Breast epithelium (tissue), 4 donors: ENCODE data around the gene MTA1. TPM values are rescaled to one million over a fixed set of nuclear protein-coding genes. Genes with fewer than 3 reads are reported as not detected.

ENCODE experiments used
- DNase-seq, 2 donors: peaks; one replicate each; pipeline ENCODE4 v3.0.0-alpha.2; 2019; ENCODE audit warnings: low spot score in 2 of 2
- H3K27ac ChIP-seq, 2 donors: fragments of 200-600 bp; sonication (generic) in 1 of 2; one replicate each; pipeline ENCODE4 v1.5.1; 2016 to 2019; ENCODE audit warnings: mild to moderate bottlenecking in 1 of 2
- H3K27me3 ChIP-seq, 2 donors: fragments of 200-600 bp; sonication (generic) in 1 of 2; one replicate each; pipeline versions ENCODE4 v1.5.1 to v1.6.0; 2017 to 2019; ENCODE audit warnings: control low read depth in 1 of 2, mild to moderate bottlenecking in 1 of 2
- H3K36me3 ChIP-seq: fragments of 200-600 bp; one replicate; pipeline ENCODE4 v1.5.1; 2019
- H3K4me1 ChIP-seq, 2 donors: fragments of 200-600 bp; sonication (generic); one replicate each; pipeline ENCODE4 v1.5.1; 2016 to 2019; ENCODE audit warnings: control low read depth in 1 of 2
- H3K4me3 ChIP-seq, 3 donors: fragments of 200-600 bp; sonication (generic); 1 replicate in 2 of 3; 2 replicates in 1 of 3; pipeline ENCODE4 v1.5.1; 2016 to 2019; ENCODE audit warnings: mild to moderate bottlenecking in 3 of 3, moderate library complexity in 2 of 3
- H3K9me3 ChIP-seq, 2 donors: fragments of 200-600 bp; sonication (generic) in 1 of 2; one replicate each; pipeline ENCODE4 v1.5.1; 2016 to 2019; ENCODE audit warnings: control low read depth in 1 of 2
- POLR2A ChIP-seq: fragments of 450-650 bp; IDR thresholded peaks from one replicate; pipeline ENCODE4 v1.6.1; 2016; ENCODE audit warnings: antibody characterized with exemption, mild to moderate bottlenecking, moderate library complexity
- POLR2AphosphoS5 ChIP-seq, 3 donors: sonication (generic); formaldehyde crosslinking; IDR thresholded peaks; one replicate each; pipeline ENCODE4 v1.6.1; 2017; ENCODE audit warnings: antibody characterized with exemption in 3 of 3
- intact Hi-C: fragments of 100-400 bp; cut with DNase I; formaldehyde crosslinking; loops from one replicate; pipeline ENCODE4 v1.15.1; 2023; ENCODE audit warnings: low total_unique reads
- total RNA-seq, 3 donors: library from RNA; depleted of rRNA; stranded (reverse); fragments of >200 nt; gene quantifications; one replicate each; pipeline ENCODE4 v1.1.0, GENCODE V29; 2016
- TF ChIP-seq, protein P1 (sequence below), 3 donors: fragments of 450-650 bp; IDR thresholded peaks; one replicate each; pipeline ENCODE4 v1.5.1; 2016 to 2017; ENCODE audit warnings: antibody characterized with exemption in 3 of 3, mild to moderate bottlenecking in 3 of 3, moderate library complexity in 3 of 3

Gene MTA1
- total RNA-seq, 3 donors from 2014 or later, result 50.7 to 70.1 (median 68.8) TPM

DNA sequence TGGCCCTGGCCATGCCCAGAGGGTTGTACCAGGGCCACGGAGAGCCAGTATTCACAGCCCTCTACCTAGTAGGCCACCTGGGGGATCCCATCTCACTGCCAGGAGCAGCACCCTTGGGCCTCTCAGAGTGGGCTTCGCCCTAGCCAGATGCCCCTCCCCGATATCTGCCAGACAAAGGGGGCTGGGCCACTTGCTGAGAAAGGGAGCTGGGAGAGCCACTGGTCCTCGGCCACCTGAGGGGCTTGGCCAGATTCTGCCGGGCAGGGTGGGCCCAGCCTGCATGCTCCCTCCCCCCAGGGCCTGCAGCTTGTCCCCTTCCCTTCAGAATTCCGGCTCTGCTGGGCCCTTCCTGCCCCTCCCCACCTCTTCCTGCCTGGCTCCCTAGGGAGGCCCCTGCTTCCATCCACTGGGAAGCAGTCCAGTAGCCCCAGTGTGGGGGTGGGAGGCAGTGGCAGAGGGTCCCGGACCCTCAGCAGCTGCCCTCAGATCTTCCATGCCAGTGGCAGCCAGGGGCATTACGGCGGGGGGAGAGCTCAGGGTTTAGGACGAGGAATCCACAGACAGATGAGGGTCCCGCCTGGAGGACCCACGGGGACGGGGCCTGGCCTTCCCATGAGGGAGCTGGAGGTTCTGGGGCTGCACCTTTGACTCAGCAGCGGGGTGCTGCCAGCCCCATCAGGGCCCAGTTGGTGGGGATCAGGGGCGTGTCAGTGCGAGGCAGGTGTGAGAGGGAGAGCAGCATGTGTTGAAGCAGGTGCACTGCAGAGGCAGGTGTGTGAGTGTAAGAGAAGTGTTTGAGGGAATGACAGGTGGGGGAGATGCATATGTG lies 57.4 kb downstream of the MTA1 start:
- TF ChIP-seq, protein P1, sequence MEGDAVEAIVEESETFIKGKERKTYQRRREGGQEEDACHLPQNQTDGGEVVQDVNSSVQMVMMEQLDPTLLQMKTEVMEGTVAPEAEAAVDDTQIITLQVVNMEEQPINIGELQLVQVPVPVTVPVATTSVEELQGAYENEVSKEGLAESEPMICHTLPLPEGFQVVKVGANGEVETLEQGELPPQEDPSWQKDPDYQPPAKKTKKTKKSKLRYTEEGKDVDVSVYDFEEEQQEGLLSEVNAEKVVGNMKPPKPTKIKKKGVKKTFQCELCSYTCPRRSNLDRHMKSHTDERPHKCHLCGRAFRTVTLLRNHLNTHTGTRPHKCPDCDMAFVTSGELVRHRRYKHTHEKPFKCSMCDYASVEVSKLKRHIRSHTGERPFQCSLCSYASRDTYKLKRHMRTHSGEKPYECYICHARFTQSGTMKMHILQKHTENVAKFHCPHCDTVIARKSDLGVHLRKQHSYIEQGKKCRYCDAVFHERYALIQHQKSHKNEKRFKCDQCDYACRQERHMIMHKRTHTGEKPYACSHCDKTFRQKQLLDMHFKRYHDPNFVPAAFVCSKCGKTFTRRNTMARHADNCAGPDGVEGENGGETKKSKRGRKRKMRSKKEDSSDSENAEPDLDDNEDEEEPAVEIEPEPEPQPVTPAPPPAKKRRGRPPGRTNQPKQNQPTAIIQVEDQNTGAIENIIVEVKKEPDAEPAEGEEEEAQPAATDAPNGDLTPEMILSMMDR (IDR thresholded peaks at IDR 0.05), result no peak
- TF ChIP-seq POLR2A, result no peak
- peak in 1 of 3 donors; percentile 16 for TF ChIP-seq POLR2AphosphoS5 (IDR thresholded peaks at IDR 0.05)
- Histone ChIP-seq H3K36me3 (no peaks in the 10 kb centered on the region), H3K27ac (peak overlapping the region; percentile 96 to 99), H3K27me3 (no peaks in the 10 kb centered on the region), H3K9me3 (no peaks in the 10 kb centered on the region), H3K4me3 (peak overlapping the region; percentile 65 to 97 (median 79)), H3K4me1 (peaks cover 31 to 41% of the 10 kb centered on the region in 2 donors)
- intact Hi-C loops, result no loop called here
- DNase-seq, result no peak

DNA sequence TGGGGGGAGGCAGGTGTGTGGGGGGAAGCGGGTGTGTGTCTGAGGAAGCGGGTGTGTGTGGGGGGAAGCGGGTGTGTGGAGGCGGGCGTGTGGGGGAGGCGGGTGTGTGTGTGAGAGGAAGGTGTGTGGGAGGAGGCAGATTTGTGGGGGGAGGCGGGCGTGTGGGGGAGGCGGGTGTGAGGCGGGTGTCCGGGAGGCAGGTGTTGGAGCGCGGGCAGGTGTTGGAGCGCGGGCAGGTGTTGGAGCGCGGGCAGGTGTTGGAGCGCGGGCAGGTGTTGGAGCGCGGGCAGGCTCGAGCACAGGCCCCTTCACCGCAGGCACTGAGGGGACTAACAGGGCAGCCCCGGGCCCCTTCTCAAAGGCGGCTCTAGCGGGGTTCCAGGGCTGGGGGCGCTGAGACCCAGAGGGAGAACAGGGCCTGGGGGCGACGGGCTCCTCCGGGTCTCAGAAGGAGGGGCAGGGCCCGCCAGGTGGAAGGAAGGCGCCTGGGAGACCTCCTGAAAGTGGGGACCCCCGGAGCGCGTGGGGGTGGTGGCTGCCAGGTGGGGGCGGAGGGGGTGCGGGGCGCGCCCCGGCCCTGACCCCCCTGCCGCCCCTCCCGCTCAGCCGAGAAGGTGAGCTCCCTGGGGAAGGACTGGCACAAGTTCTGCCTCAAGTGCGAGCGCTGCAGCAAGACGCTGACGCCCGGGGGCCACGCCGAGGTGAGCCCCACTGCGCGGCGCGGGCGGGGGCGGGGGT lies 58.2 kb downstream of the MTA1 start:
- H3K4me3 ChIP-seq, result peak overlapping the region in 1 of 3 donors; percentile 97
- H3K27ac ChIP-seq, result peak overlapping the region; percentile 36 to 99

DNA sequence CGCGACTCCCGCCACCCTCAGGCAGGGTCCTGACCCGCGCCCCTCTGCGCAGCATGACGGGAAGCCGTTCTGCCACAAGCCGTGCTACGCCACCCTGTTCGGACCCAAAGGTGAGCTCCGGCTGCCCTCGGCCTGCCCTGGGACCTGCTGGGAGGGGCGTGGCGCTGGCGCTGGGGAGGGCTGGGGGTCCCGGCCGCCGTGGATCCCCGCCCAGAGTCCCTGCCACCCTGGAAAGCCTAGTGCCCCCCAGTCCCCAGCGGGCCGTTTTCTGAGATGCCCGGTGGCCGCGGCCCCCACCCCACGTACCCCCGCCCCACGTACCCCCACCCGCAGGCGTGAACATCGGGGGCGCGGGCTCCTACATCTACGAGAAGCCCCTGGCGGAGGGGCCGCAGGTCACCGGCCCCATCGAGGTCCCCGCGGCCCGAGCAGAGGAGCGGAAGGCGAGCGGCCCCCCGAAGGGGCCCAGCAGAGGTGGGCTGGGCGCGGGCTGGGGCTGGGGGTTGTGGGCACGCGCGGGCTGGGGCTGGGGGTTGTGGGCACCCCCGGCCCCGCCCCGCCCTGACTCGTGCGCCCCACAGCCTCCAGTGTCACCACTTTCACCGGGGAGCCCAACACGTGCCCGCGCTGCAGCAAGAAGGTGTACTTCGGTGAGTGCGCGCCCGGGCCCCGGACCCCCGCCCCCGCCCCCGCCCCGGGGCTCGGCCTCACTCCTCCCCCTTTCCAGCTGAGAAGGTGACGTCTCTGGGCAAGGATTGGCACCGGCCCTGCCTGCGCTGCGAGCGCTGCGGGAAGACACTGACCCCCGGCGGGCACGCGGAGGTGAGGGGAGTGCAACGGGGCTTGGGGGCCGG lies 59.0 kb downstream of the MTA1 start:
- H3K4me3 ChIP-seq, result no peak overlapping the region
- no peaks in the 10 kb centered on the region for H3K9me3 ChIP-seq
- H3K27ac ChIP-seq, result peak overlapping the region in 1 of 2 donors; percentile 100
- no peaks in the 10 kb centered on the region for H3K36me3 ChIP-seq
- peaks cover 38 to 45% of the 10 kb centered on the region in 2 donors for H3K4me1 ChIP-seq
- H3K27me3 ChIP-seq, result no peaks in the 10 kb centered on the region
- intact Hi-C loops, result no loop called here
- TF ChIP-seq POLR2A (no peak), POLR2AphosphoS5 (IDR thresholded peaks at IDR 0.05) (no peak)
- TF ChIP-seq, protein P1 (IDR thresholded peaks at IDR 0.05), result no peak
- DNase-seq, result no peak

More for the DNA sequence above, 58.2 kb downstream of the MTA1 start:
- Histone ChIP-seq H3K27me3 (no peaks in the 10 kb centered on the region), H3K36me3 (no peaks in the 10 kb centered on the region), H3K4me1 (peaks cover 36 to 41% of the 10 kb centered on the region in 2 donors), H3K9me3 (no peaks in the 10 kb centered on the region)
- intact Hi-C loops, result no loop called here
- DNase-seq, result no peak
- TF ChIP-seq POLR2AphosphoS5 (IDR thresholded peaks at IDR 0.05) (no peak), POLR2A (no peak)
- TF ChIP-seq, protein P1 (IDR thresholded peaks at IDR 0.05), result no peak

DNA sequence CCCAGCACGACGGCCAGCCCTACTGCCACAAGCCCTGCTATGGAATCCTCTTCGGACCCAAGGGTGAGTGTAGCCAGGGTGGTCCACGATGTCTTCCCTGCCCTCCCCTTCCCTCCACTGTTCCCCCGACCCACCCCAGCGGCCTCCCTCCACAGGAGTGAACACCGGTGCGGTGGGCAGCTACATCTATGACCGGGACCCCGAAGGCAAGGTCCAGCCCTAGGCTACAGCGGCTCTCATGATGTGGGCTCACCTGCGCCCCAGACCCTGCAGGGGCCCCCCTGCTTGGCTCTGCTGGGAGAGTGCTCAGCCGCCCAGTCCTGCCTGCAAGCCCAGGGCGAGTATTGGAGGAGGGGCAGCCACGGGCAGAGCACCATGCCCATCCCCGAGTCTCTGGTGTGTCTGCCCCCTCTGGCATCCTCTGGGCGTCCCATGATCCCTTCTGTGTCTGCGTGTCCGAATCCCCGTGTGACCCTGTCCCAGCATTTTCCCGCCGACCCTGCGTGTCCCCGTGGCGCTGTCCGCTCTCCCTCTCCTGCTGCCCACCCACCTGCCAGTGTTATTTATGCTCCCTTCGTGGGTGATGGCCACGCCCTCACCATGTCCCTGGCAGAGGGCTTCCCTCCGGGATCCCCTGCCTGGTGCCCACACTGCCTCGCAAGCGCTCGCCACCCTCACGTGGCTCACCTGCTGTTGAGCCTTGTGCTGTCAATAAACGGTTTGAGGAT lies 60.0 kb downstream of the MTA1 start:
- no peaks in the 10 kb centered on the region for H3K9me3 ChIP-seq
- no peak for TF ChIP-seq POLR2A
- TF ChIP-seq, protein P1 (IDR thresholded peaks at IDR 0.05), result no peak
- no peak for TF ChIP-seq POLR2AphosphoS5 (IDR thresholded peaks at IDR 0.05)
- intact Hi-C loops, result no loop called here
- no peaks in the 10 kb centered on the region for H3K36me3 ChIP-seq
- peaks cover 42 to 53% of the 10 kb centered on the region in 2 donors for H3K4me1 ChIP-seq
- no peaks in the 10 kb centered on the region for H3K27me3 ChIP-seq
- peak overlapping the region; percentile 99 to 100 for H3K27ac ChIP-seq
- H3K4me3 ChIP-seq, result no peak overlapping the region
- DNase-seq, result no peak
